Ishikawa (cell line): ENCODE measurements around the gene RPUSD2.

Experiments used
- CEBPB ChIP-seq: IDR thresholded peaks from 2 replicates; pipeline ENCODE4 v1.6.1; 2012
- TCF12 ChIP-seq: IDR thresholded peaks from 2 replicates; pipeline ENCODE4 v1.6.1; 2012; ENCODE audit warnings: low read depth
- TF ChIP-seq, protein P1 (sequence below): IDR thresholded peaks from 2 replicates; pipeline ENCODE4 v1.6.1; 2012

DNA sequence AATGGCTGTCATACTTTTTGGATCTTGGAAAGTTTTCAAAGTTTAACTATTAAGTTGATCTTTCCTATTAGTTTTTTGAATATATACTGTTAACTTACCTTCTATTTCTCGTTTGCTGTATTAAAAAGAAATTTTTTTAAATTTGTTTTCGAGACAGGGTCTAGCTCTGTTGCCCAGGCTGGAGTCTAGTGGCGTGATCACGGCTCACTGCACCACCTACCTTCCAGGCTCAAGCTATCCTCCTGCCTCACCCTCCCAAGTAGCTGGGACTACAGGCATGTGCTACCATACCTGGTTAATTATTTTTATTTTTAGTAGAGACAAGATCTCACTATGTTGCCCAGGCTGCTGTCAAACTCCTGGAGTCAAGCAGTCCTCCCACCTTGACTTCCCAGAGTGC lies 29.6 kb downstream of the RPUSD2 start:
- TF ChIP-seq CEBPB: no peak
- no peak for TF ChIP-seq TCF12
- TF ChIP-seq, protein P1, sequence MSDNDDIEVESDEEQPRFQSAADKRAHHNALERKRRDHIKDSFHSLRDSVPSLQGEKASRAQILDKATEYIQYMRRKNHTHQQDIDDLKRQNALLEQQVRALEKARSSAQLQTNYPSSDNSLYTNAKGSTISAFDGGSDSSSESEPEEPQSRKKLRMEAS: no peak
